GM19099 (cell line): ENCODE measurements around the gene ZNF277.

Experiments
- POLR2A ChIP-seq: IDR thresholded peaks from 3 replicates; pipeline ENCODE4 v1.6.1; 2011; ENCODE audit warnings: low read depth; ENCODE audit not compliant: insufficient read length; ENCODE audit errors: extremely low read depth

The ZNF277 gene

DNA sequence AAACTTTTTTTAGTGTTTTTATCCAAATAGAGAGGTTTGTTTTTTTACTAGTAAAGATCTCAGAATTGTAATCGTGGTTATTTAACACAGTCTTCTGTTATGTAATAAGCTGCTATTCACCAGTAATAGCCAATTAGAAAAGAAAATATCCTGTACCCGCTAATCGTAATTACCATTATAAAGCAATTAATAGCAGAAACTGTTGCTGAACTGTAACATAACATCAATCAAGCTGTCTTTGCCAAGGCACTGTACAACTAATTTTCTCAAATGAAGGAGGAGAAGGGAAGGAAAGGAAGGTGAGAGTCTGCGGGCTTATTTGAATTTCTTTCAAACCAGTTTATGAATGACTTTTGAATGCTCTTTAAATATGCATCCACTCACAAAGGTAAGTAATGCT is 9.3 kb downstream of the ZNF277 start:
- TF ChIP-seq POLR2A, result no peak

DNA sequence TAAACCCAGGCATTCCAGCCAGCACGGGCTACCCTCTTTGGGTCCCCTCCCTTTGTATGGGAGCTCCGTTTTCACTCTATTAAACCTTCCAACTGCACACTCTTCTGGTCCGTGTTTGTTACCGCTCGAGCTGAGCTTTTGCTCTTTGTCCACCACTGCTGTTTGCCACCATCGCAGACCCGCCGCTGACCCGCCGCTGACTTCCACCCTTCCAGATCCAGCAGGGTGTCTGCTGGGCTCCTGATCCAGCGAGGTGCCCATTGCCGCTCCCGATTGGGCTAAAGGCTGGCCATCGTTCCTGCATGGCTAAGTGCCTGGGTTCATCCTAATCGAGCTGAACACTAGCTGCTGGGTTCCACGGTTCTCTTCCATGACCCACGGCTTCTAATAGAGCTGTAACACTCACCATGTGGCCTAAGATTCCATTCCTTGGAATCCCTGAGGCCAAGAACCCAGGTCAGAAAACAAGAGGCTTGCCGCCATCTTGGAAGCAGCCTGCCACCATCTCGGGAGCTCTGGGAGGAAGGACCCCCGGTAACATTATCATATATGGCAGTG is 14.5 kb downstream of the ZNF277 start:
- no peak for TF ChIP-seq POLR2A

DNA sequence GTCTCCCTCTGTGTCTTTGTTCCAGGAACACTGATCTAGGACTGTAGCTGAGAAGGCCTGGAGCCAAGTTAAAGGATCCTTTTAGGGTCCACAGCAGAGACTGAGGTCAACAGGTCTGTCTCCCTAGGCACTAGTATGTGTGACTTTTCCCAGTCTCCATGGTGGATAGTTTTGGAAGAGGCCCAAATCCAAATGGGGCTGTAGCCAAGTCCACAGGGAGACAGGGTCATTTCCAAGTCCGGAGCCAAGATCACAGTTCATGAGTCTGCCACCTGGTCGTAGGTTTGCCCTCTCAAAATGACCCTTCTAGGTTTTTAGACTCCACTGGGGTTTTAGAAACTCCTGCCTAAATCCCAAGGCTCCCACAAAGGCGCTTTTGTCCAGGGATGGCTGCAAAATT is 16.8 kb downstream of the ZNF277 start:
- TF ChIP-seq POLR2A, result no peak

DNA sequence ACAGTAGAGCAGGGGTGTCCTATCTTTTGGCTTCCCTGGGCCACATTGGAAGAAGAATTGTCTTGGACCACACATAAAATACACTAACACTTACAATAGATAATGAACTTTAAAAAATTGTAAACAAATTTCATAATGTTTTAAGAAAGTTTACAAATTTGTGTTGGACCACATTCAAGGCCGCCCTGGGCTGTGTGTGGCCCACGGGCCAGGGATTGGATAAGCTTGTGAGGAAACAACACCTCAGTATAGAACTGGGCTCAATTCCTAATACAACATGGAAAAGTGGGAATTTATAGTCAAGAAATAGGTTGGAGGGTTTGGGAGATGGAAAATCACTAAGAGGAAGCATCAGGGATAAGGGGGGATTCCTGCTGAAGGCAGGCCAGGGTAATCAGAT is 17.7 kb downstream of the ZNF277 start:
- TF ChIP-seq POLR2A, result no peak

DNA sequence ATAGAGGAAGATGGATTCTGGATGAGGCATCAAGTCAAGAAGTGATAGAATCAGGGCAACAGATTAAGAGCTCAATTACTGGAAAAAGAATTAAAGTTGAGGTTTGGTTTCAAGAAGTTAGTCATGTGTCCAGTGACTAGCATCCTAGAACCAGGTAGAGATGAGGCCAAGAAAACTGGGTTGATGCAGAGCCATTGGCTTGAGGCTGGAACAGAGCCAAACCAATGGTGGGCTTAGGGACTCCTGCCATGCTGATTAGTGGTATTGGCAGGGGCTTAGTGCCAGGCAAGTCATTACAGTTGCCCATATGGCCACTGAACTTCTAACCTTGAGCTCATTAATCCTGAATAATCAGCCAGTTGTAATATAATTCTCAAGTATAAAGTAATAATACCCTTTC is 18.5 kb downstream of the ZNF277 start:
- TF ChIP-seq POLR2A, result no peak

DNA sequence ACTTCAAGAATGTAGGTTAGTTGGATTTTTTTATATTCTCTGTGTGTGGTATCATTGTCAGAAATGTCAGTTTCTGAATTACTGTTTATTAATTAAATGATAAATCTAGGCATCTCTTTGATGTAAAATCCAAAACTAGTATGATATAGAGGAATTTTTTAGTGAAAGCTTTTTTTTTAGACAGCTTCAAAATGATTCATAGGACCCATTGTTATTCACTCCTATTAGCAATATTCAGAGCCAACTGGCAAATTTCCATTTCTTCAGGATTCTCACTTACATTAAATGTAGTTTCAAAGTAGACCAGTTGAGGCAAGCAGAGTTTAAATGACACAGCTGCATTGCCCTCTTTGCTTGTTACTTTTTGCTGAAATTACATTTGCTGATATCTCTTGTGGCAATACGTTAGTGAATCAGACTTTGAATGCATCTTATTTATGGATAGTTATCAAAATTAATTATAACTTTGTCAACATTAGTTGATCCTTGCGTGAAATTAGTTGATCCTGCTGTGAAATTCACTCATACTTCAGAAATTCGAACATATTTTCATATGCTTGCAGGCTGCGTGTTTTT is 20.3 kb downstream of the ZNF277 start:
- no peak for TF ChIP-seq POLR2A

DNA sequence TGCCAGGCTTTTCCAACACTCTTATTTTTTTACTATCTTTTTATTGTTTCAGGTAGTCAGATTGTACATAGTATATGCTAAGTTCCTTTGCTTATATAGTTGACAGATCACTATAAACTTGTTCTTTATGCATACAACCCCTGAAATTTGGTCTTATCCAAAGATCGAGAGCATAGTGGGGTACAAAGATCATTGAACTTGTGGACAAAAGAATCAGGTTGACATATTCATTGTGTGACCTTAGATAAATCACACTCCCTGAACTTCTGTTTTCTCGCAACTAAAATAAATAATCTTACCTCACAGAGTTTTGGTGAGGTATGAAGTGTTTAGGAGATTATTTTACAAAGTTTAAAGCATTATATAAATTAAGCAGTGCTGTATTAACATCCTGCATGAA is 22.1 kb downstream of the ZNF277 start:
- no peak for TF ChIP-seq POLR2A

DNA sequence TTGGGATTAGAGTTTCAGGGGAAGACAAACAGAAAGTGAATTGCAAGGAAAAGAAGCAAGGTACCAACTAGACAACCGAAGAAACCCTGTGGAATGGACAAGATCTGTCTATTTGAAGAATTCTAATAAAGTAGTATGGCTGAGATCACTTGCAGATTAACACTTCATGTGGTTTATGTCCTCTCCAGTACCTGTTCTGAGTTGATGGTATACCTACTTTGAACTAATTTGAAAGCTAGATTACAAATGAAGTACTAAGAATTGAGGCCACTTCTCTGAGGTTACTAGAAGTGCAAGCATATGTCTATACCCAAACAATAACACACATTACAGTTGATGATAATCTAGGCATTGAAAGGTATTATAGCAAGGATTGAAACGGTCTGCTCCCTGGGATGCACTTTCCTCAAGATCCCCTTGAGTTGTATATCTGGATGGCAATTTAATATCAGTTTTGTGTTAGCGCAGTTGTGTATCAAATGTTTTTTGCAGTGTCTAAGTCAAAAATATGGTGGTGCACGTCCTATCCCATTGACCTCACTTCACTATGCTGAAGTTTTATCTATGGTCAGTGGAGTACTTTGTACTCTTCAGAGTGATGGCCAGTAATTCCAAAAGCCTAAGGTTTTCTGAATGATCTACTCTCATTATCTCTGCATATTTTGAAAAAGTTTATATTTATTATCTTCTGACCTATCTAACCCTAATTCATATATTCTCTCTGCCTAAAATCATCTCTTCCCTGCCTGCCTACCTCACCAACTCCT is 25.9 kb downstream of the ZNF277 start:
- no peak for TF ChIP-seq POLR2A

DNA sequence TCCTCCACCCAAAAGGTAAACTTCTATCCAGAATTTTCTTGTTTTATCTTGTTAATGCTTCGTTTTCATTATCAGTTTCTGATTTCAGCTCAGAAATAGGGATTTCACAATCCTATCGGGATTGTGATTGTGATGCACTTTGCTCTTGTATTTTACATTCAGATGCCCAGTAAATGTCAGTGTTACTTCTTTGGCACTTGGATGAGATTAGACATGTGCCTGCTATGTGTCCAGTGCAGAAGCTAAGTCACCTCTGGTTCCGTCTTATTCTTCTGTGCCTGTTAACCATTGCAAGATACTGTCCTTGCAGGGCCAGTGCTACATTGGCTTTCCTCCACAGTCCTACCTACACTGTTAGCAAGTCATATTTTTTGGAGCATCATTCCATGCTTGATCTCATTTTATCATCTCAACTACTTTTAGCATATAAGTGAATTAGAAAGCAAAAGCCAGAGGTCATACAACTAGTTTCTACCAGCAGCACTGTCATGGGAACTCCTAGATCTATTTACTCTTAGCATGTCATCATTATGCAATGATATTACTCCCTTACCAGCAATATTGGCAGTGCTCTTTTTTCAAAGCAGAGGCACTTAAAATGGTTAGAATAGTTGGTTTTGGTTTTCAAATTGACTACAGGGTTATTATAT is 26.7 kb downstream of the ZNF277 start:
- no peak for TF ChIP-seq POLR2A

DNA sequence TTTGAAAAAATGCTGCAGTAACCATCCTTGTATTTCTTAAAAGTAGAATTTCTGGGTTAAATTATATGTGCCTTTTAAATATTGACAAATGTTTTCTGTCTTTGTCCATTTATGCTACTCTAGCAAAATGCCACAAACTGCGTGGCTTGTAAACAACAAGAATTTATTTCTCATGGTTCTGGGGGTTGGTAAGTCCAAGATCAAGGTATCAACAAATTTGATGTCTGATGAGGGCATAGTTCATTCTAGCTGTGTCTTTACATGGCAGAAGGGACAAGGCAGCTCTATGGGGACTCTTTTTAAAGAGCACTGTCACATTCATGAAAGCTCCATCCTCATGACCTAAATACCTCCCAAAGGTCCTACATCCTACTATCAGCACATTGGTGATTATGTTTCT is 27.7 kb downstream of the ZNF277 start:
- no peak for TF ChIP-seq POLR2A

DNA sequence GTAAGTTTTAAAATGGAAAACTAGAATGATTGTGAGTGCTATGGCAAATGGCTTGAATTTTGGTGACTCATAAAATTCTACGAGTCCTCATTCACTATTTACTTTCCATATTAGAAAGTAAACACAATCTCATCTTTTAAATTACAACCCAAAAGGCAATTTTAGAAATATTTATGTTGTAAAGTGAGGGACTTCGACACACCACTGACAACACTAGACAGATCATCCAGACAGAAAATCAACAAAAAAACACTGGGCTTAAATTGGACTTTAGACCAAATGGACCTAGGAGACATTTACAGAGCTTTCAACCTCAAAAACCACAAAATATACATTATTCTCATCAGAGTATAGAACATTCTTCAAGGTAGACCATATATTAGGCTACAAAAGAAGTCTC is 30.1 kb downstream of the ZNF277 start:
- no peak for TF ChIP-seq POLR2A

DNA sequence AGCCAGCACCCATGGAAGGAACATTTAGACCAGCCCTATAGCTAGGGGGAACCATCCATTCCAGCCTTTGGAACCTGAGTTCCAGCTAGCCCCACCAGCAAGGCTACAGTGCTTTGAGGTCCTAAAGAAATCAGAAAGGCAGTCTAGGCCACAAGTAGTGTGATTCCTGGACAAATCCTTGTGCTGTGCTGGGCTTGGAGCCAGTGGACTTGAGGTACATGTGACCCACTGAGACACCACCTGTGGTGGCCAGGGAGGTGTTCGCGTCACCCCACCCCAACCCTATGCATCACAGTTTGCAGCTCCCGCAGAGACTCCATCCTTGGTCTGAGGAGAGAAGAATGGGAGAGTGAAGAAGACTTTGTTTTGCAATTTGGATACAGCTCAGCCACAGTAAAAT is 31.8 kb downstream of the ZNF277 start:
- no peak for TF ChIP-seq POLR2A

DNA sequence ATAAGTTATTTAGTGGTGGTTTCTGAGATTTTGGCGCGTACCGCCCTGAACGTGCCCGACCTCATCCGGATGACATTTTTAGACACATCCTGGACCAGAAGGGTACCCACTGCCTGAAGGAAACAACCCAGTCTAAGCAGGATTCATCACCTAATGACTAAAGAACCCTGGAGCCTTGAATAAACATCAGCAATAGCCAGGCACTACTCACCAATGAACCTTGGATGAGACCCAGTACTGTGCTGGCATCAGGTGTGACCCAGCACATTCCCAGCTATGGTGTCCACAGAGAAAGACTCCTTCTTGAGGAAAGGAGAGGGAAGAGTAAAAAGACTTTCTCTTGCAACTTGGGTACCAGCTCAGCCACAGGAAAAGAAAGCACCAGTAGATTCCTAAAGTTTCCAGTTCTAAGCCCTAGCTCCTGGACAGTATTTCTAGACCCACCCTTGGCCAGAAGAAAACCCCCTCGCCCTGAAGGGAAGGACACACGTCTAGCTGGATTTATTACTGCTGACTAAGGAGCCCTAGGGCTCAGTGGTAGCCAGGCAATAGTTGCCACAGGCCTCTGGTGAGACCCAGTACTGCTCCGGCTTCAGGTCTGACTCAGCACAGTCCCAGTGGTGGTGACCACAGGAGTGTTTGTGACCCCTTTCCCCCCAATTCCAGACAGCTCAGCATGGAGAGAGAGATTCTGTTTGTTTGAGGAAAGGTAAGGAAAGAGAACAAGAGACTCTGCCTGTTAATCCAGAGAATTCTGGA is 32.5 kb downstream of the ZNF277 start:
- TF ChIP-seq POLR2A, result no peak

DNA sequence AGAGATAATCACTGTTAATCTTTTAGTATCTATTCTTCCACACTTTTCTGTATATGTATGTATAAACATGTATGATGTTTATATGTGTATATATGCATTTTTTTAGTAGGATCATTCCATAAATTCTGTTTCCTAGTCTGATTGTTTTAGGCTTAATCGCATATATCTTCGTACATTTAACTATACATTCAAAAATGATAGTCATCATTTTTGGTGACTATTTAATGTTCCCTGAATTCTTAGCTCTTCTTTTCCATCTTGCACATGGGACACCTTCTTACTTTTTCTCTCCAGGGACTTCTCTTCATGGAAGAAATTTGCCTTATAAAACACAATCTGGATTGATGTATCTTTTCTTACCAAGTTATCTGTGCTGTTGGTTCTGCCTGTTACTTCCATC is 42.1 kb downstream of the ZNF277 start:
- no peak for TF ChIP-seq POLR2A

DNA sequence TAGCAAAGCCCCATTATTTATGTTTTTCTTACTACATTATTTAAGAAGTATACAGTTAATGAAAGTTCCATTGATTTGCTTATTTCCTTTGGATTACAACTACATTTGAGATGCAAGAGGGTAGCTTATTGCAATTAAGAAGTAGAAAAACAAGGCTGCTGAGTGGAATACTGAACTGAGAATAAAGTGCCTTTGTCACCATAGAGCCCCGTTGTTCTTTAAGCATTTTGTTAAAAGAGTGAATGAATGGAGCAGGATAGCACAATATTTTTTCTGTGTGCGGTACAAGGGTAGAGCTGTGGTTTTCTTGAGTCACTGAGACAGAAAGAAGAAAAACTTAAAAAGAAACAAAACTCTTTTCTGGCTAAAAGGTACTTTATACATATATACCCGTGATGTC is 45.6 kb downstream of the ZNF277 start:
- no peak for TF ChIP-seq POLR2A
